IMR-90 (cell line): ENCODE measurements around the gene IPO13.

ENCODE experiments used
- BHLHE40 ChIP-seq: fragments of 150-350 bp; IDR thresholded peaks from 2 replicates; pipeline ENCODE4 v1.6.1; 2016; ENCODE audit warnings: mild to moderate bottlenecking, low read depth, low read length
- FOS ChIP-seq: fragments of 150-350 bp; IDR thresholded peaks from 2 replicates; pipeline ENCODE4 v1.6.1; 2016; ENCODE audit warnings: low read depth, low read length
- POLR2A ChIP-seq: IDR thresholded peaks from 2 replicates; pipeline ENCODE4 v1.6.1; 2012; ENCODE audit warnings: mild to moderate bottlenecking, low read depth, low read length
- RAD21 ChIP-seq: IDR thresholded peaks from 2 replicates; pipeline ENCODE4 v1.6.1; 2012; ENCODE audit warnings: low read length, improper control_type of control experiment
- RCOR1 ChIP-seq: IDR thresholded peaks from 2 replicates; pipeline ENCODE4 v1.6.1; 2012; ENCODE audit warnings: mild to moderate bottlenecking, low read length, improper control_type of control experiment; ENCODE audit not compliant: insufficient replicate concordance
- RFX5 ChIP-seq: IDR thresholded peaks from 2 replicates; pipeline ENCODE4 v1.8.0; 2012; ENCODE audit warnings: low read depth, mild to moderate bottlenecking, low read length, moderate library complexity
- SMC3 ChIP-seq: fragments of 150-350 bp; IDR thresholded peaks from 2 replicates; pipeline ENCODE4 v1.6.1; 2016; ENCODE audit warnings: low read depth, mild to moderate bottlenecking, antibody characterized with exemption, low read length, moderate library complexity
- TF ChIP-seq, protein P1 (sequence below): conservative IDR thresholded peaks from 2 replicates; pipeline ENCODE4 v1.5.1; 2012; ENCODE audit warnings: mild to moderate bottlenecking, low read depth, low read length, improper control_type of control experiment
- TF ChIP-seq, protein P2 (sequence below): fragments of 150-350 bp; IDR thresholded peaks from 2 replicates; pipeline ENCODE4 v1.6.1; 2016; ENCODE audit warnings: low read depth, mild to moderate bottlenecking, low read length, moderate library complexity, borderline replicate concordance
- TF ChIP-seq, protein P3 (sequence below): fragments of 150-350 bp; IDR thresholded peaks from 2 replicates; pipeline ENCODE4 v1.6.1; 2017; ENCODE audit warnings: mild to moderate bottlenecking, antibody characterized with exemption, low read length, low read depth

DNA sequence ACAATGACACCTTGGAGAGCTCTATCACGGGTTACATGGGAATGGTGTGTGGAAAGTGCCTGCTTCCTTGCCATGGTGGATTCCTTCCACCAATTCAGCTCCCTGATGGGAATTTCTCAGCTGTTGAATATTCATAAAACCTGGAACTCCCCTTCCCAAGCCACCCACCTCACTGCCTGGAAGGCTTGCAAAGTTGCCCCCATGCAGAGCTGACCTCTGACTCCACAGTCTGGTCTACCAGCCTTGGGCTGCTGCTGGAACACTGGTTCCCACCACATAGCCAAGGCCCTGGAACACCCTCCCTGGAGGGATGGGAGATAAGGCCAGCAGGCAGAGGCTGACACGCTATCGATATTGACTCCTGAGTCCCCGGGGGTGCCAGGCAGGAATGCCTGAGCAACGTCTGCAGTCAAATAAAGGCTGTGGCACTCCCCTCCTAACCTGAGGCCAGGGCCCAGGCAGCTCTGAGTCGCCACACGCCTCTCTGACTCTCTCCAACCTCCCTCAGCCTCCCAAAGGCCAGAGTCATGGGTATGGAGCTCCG is 53.4 kb downstream of the IPO13 start:
- TF ChIP-seq, protein P1, sequence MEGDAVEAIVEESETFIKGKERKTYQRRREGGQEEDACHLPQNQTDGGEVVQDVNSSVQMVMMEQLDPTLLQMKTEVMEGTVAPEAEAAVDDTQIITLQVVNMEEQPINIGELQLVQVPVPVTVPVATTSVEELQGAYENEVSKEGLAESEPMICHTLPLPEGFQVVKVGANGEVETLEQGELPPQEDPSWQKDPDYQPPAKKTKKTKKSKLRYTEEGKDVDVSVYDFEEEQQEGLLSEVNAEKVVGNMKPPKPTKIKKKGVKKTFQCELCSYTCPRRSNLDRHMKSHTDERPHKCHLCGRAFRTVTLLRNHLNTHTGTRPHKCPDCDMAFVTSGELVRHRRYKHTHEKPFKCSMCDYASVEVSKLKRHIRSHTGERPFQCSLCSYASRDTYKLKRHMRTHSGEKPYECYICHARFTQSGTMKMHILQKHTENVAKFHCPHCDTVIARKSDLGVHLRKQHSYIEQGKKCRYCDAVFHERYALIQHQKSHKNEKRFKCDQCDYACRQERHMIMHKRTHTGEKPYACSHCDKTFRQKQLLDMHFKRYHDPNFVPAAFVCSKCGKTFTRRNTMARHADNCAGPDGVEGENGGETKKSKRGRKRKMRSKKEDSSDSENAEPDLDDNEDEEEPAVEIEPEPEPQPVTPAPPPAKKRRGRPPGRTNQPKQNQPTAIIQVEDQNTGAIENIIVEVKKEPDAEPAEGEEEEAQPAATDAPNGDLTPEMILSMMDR: no peak
- TF ChIP-seq RFX5: no peak
- TF ChIP-seq POLR2A: no peak
- TF ChIP-seq, protein P2, sequence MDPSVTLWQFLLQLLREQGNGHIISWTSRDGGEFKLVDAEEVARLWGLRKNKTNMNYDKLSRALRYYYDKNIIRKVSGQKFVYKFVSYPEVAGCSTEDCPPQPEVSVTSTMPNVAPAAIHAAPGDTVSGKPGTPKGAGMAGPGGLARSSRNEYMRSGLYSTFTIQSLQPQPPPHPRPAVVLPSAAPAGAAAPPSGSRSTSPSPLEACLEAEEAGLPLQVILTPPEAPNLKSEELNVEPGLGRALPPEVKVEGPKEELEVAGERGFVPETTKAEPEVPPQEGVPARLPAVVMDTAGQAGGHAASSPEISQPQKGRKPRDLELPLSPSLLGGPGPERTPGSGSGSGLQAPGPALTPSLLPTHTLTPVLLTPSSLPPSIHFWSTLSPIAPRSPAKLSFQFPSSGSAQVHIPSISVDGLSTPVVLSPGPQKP: no peak
- no peak for TF ChIP-seq RCOR1
- TF ChIP-seq, protein P3, sequence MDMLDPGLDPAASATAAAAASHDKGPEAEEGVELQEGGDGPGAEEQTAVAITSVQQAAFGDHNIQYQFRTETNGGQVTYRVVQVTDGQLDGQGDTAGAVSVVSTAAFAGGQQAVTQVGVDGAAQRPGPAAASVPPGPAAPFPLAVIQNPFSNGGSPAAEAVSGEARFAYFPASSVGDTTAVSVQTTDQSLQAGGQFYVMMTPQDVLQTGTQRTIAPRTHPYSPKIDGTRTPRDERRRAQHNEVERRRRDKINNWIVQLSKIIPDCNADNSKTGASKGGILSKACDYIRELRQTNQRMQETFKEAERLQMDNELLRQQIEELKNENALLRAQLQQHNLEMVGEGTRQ: no peak
- no peak for TF ChIP-seq FOS
- no peak for TF ChIP-seq BHLHE40
- no peak for TF ChIP-seq SMC3
- TF ChIP-seq RAD21: no peak
